Fibroblast of gingiva (primary cell): ENCODE measurements around the gene FUZ.
"Not testable (repeated sequence)": the region's sequence is repeated elsewhere in the genome, so short reads cannot be mapped to it uniquely, and the experiment has no call there.

Experiments used
- DNase-seq: peaks from one replicate; pipeline ENCODE4 v3.0.0-alpha.2; 2011; ENCODE audit warnings: low read depth

The FUZ gene

GRCh38 chr19:49830766-49831165 is 17.7 kb upstream of the FUZ start:
- no peak for DNase-seq

- DNase-seq: no peak
Observed at GRCh38 chr19:49829721-49830120, 16.6 kb upstream of the FUZ start.

DNA sequence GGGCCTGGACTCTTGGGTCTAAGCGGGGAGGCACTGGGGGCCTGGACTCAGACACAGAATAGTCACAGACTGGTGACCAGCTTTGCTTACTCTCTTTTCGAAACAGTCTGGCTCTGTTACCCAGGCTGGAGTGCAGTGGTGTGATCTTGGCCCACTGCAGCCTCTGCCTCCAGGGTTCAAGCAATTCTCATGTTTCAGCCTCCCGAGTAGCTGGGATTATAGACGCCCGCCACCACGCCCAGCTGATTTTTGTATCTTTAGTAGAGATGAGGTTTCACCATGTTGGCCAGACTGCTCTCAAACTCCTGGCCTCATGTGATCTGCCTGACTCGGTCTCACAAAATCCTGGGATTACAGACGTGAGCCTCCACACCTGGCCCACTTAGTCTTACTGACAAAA is 16.1 kb upstream of the FUZ start:
- DNase-seq: no peak

GRCh38 chr19:49827034-49827433 is 13.9 kb upstream of the FUZ start:
- no peak for DNase-seq

DNA sequence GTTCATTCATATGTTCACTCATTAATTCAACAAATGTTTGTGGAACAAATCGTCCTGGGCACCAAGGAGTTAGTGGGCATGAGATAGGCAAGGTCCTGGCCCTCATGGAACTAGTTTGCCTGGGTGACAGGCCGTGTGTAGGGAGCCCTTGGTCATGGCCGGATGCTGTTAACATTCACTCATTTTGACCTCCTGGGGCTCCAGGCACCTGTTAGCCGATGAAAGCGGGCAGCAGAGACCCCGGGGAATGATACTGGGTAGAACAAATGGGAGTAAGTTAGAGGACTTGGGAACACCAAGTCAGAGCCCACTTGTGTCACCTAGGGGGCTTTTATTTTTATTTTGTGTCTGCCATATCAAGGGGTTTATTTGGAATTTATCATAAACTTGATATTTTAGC is 11.6 kb upstream of the FUZ start:
- no peak for DNase-seq

DNA sequence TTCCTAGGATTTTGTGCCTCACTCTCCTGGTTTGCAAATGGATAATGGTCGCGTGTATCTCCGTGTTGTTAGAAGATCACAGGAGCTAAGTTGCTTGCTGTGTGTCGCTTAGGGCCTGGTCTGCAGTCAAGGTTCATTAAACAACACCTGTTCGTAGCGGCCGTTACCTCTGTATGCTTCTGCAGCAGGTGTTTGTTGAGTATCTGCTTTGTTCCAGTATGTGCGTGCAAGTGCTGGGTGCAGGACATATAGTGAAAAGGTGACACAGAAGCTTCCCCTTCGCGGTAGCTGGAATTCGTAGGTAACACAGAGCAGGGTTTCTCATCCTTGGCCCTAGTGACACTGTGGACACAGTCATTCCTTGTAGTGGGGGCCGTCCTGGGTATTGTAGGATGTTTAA is 10.4 kb upstream of the FUZ start:
- DNase-seq: no peak

DNA sequence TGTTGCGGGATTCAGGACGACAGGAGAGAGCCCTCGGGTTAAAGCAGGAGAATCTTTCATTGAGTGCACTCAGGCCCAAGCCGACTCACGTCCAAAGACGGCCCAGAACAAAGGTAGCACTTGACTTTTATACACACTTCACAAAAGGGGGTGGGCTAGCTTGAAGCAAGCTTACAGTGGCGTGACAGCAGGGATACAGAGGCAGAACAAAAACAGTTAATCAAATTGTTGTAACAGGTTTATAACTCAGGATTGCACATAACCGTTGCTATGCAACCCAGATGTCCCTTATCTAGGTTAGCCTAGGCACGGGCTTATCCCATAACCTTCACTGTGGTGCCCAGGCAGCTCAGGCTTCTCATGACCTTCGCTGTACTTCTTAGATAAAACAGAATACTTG is 7.0 kb upstream of the FUZ start:
- DNase-seq: no peak

DNA sequence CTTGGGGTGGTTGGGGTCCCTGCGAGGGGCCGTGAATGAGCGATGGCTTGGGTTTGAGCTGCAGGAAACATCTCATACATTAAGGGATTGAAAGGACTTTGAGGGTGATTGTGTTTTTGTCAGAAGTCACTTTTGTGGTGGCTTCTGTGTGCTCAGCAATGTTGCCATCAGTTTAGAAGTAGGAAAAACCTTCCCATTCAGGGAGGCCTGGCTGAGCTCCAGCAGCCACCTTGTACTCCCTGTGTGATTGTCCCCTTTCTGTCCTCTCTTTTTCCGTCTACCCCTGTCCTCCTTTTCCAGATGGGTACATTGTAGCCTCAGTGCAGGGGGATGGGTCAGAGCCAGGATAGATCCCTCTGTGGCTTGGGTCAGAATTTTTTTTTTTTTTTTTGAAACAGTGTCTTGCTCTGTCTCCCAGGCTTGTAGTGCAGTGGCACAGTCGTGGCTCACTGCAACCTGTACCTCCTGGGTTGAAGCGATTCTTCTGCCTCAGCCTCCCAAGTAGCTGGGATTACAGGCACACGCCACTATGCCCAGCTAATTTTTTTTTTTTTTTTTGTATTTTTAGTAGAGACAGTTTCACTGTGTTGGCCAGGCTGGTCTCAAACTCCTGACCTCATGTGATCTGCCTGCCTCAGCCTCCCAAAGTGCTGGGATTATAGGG is 6.5 kb upstream of the FUZ start:
- not testable (repeated sequence) for DNase-seq

GRCh38 chr19:49818649-49819370 is 5.7 kb upstream of the FUZ start:
- DNase-seq: no peak

DNA sequence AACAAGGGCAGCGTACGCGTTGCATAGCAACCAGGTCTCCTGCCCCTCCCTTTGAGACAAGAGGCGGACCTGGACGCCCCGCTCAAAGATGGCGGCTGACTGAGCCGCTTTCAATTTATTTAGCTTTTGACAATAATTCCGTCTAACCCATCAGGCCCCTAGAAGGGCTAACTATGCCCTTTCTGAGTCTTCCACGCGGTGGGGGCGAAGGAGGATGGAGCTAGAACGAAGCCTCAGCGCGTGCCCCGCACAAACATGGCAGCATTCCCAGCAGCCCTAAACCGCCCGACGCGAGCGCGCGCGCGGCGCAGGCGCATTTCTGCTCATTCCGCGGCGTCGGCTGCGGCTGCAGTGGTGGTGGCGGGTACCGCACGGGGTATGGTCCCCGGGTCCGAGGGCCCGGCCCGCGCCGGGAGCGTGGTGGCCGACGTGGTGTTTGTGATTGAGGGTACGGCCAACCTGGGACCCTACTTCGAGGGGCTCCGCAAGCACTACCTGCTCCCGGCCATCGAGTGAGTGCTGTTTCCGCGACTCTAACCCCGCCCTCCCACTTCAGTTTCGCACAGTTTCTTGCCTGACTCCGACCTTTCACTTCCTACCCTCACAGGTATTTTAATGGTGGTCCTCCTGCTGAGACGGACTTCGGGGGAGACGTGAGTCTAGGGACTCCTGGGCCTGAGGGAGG is 5.0 kb upstream of the FUZ start, which contains the start of gene MED25:
Gene MED25, plus strand, starts transcription at position 326 of the 685 bp plus-strand sequence. Its CDS starts 53 bp downstream, at position 379.
- DNase-seq: peak; percentile 85

GRCh38 chr19:49816590-49816989 is 3.5 kb upstream of the FUZ start:
- DNase-seq: no peak

DNA sequence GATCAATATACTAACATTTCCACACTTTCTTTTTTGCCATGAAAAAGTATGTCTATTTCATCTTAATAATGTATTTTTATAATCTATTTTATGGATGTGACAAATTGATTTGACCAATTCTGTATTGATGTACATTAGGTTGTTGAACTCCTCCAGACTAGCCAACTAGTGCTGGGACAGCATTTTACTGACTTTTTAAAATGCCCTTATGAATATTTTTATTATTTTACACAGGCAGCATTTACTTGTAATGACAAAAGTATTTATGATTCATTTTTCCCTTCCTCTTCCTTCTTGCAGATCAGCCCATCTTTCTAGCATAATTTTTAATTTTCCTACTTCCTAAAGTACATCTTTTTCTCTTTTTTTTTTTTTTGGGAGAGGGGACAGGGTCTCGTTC is 918 bp upstream of the FUZ start:
- no peak for DNase-seq

GRCh38 chr19:49812452-49812996 is 568 bp downstream of the FUZ start:
- no peak for DNase-seq

- DNase-seq: no peak
Observed at GRCh38 chr19:49811328-49811727, 1.8 kb downstream of the FUZ start.

DNA sequence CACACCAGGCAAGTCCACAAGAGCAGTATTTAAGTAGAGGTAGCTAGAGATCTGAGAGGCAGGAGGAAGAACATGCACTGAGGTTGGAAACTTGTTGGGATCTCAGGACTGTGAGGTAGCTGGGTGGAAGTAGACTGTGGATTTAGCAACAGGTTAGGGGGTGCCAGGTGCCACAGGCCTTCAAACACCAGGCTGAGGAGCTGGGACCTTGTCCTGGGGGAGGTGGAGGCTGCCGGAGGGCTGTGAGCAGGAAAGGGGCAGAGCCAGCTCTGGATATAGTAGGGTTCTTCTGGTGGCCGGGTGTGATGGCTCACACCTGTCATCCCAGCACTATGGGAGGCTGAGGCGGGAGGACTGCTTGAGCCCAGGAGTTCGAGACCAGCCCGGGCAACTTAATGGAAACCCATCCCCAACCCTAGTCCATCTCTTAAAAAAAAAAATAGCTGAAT is 3.1 kb downstream of the FUZ start:
- no peak for DNase-seq

DNA sequence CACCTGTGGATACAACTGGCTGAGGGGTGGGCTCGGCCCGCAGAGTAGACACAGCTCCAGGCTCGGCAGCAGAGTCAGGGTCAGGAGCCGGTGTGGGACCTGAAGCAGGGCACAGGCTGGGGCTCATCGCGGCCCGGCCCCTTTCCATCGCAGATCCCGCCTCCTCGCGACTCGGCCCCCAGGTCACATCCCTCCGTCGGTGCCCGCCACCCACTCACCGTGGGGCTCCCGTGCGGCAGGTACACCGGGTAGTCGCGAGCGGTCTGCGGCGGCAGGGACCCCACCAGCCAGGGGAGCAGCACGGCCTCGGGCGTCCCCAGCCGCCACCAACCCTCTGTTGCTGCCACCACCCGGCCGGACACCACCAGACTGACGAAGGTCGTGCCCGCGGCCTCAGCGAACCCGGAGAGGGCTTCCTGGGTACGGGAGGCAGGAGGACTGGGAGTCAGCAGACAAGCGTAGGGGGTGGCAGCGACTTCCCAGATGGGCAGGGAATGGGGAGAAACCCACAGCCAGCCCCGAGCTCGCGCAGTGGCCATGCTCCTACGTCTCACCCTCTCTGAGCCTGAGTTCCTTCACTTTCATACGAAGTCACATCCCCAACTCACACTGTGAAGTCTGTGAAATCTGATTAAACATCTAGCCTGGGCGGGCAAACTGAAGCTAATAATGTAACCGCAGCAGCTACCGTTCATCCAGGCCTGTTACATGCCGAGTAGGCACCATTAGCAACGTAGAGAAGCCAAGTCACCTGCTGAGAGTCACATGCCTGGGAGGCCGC is 3.7 kb downstream of the FUZ start:
- DNase-seq: peak; percentile 37

DNA sequence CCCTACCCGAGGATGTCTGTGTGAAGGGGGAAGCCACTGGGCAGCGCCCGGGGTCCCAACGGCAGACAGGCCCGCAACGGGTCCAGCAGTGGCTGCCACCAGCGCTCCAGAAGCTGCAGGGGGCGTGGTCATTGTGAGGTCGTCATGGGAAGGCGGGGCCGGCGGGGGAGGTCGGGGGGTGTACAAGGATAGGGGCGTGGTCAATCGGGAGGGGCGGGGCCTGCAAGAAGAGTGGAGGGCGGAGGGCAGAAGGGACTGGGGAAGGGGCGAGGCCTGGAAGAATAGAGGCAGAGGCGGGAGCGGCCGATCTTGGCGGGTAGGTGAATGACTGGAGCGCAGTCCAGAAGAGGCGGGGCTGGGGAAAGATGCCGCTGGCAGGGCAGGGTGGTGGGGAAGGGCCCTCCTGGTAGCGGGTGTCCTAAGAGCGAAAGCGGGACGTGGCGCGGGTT is 4.4 kb downstream of the FUZ start:
- peak; percentile 85 for DNase-seq

GRCh38 chr19:49807904-49808675 is 5.0 kb downstream of the FUZ start:
- DNase-seq: no peak

DNA sequence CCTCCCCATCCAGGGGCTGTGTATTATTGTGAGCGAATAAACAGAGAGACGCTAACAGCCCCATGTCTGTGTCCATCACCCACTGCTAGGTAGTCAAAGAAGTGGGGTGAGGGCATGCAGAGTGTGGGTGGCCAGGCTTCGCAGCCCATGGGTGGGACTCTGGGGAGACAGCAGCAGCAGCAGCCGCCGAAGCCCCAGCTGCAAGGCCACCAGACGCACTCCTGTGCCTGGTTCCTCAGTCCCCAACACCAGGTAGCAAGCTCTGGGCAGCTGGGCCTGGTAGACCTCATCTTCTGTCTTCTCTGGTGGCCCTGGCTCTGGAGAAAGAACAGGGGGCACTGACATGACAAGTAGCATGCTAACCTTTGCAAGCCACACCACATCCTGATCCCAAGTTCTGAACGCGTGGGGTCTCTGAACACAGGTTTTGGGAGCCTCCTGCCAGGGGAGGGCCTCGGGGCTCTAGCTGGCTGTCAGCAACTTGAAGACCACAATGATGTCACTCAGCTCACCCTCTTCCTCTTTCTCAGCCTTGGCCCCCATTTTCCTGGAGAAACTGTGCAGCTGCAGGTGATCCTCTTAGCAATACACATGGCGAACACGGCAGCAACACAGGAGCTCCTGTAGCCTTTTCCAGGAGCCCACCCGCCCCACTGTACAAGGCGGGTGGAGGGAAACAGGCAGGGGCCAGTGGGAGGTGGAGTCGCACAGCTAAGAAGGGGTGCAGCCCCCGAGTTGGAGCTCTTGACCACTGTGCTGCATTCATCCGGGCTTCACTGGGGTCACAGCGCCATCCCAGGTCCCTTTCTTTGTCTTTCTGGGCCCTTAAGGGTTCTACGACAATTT is 5.8 kb downstream of the FUZ start:
- no peak for DNase-seq

GRCh38 chr19:49806620-49806959 is 6.5 kb downstream of the FUZ start:
- DNase-seq: no peak
